K562 (cell line): Measurements from ENCODE around the gene PFAS. TPM values are rescaled to one million over a fixed set of nuclear protein-coding genes. Genes with fewer than 3 reads are reported as not detected.

Experiments
- CEBPG ChIP-seq, 3 experiments: fragments of 200-800 bp in 1 of 3; sonication (Bioruptor generic) in 1 of 3; sonication (generic) in 1 of 3; formaldehyde crosslinking in 1 of 3; IDR thresholded peaks in 2 of 3; conservative IDR thresholded peaks in 1 of 3; 2 replicates each; pipeline versions ENCODE4 v1.6.1 to v1.8.0; 2016 to 2022; ENCODE audit warnings: missing compliant biosample characterization in 2 of 3, missing genetic modification characterization in 2 of 3, mild to moderate bottlenecking in 1 of 3, missing genetic modification reagents in 1 of 3
- RAD51 ChIP-seq: fragments of 450-650 bp; IDR thresholded peaks from 2 replicates; pipeline ENCODE4 v1.7.1; 2016; ENCODE audit warnings: low read depth, mild to moderate bottlenecking, borderline replicate concordance
- SNRNP70 ChIP-seq: fragments of 200-400 bp; formaldehyde crosslinking; optimal IDR thresholded peaks from 2 replicates; pipeline ENCODE3; 2017; ENCODE audit warnings: low read depth, low read length
- TBL1XR1 ChIP-seq, 2 experiments: IDR thresholded peaks; 2 replicates each; pipeline ENCODE4 v1.6.1; 2012; ENCODE audit warnings: improper control_type of control experiment in 2 of 2, low read length in 2 of 2, mild to moderate bottlenecking in 1 of 2
- ZBTB8A ChIP-seq: fragments of 450-650 bp; IDR thresholded peaks from 2 replicates; pipeline ENCODE4 v1.6.1; 2018; ENCODE audit warnings: mild to moderate bottlenecking, moderate library complexity; ENCODE audit not compliant: partially characterized antibody
- ZNF76 ChIP-seq: fragments of 250-450 bp; sonication (Bioruptor Pico); IDR thresholded peaks from 2 replicates; pipeline ENCODE4 v1.4.0; 2020; ENCODE audit warnings: mild to moderate bottlenecking, moderate library complexity, borderline replicate concordance
- ZNF79 ChIP-seq: fragments of 250-450 bp; sonication (Bioruptor Pico); IDR thresholded peaks from 2 replicates; pipeline ENCODE4 v1.4.0; 2020; ENCODE audit warnings: low read depth, mild to moderate bottlenecking, moderate library complexity
- polyA plus RNA-seq, 8 experiments: library from polyadenylated mRNA; depleted of rRNA in 4 of 8; stranded (reverse) in 5 of 8; unstranded in 3 of 8; fragments of >200 nt; fragmentation: Nextera tagmentation in 2 of 8; fragmentation: Illumina TruSeq in 1 of 8; extraction: Ambion mirVana in 2 of 8; extraction: Trizol in 1 of 8; gene quantifications; 2 replicates each; pipeline versions ENCODE4 v1.2.1 to v1.2.3, GENCODE V29; 2011 to 2014; ENCODE audit warnings: inconsistent platforms in 1 of 8, missing spikeins in 1 of 8
- total RNA-seq, 7 experiments: library from RNA; depleted of rRNA in 6 of 7; stranded (reverse); fragments of >200 nt in 6 of 7; fragmentation: Illumina TruSeq in 2 of 7; extraction: Trizol in 2 of 7; gene quantifications; 2 replicates each; pipeline versions ENCODE4 v1.2.1 to v1.2.3, GENCODE V29; 2011 to 2021; ENCODE audit warnings: low replicate concordance in 1 of 7
- TF ChIP-seq, protein P1 (sequence below): sonication (generic); formaldehyde crosslinking; IDR thresholded peaks from 2 replicates; pipeline ENCODE4 v1.8.1; 2023; ENCODE audit warnings: mild to moderate bottlenecking, missing genetic modification reagents
- TF ChIP-seq, protein P2 (sequence below): fragments of 250-450 bp; sonication (Bioruptor Pico); IDR thresholded peaks from 2 replicates; pipeline ENCODE4 v1.5.0; 2020; ENCODE audit warnings: mild to moderate bottlenecking
- TF ChIP-seq, protein P3 (sequence below): IDR thresholded peaks from 2 replicates; pipeline ENCODE4 v1.6.1; 2012; ENCODE audit warnings: low read depth, low read length, improper control_type of control experiment, borderline replicate concordance
- TF ChIP-seq, protein P4 (sequence below): fragments of 250-450 bp; sonication (Bioruptor Pico); IDR thresholded peaks from 2 replicates; pipeline ENCODE4 v1.8.0; 2021; ENCODE audit warnings: borderline replicate concordance, mild to moderate bottlenecking, moderate library complexity; ENCODE audit not compliant: poor library complexity, severe bottlenecking
- TF ChIP-seq, protein P5 (sequence below): sonication (generic); formaldehyde crosslinking; IDR thresholded peaks from 2 replicates; pipeline ENCODE4 v1.8.1; 2023; ENCODE audit warnings: mild to moderate bottlenecking, missing genetic modification reagents, moderate library complexity
- TF ChIP-seq, protein P6 (sequence below), 2 experiments: IDR thresholded peaks in 1 of 2; conservative IDR thresholded peaks in 1 of 2; 2 replicates each; pipeline ENCODE4 v1.6.1; 2016; ENCODE audit warnings: low read depth in 2 of 2, mild to moderate bottlenecking in 1 of 2, missing compliant biosample characterization in 1 of 2, missing genetic modification characterization in 1 of 2, moderate library complexity in 1 of 2

PFAS gene
- total and polyA plus RNA-seq, 9 of the 15 experiments (the other 6 are each of a cell fraction or from before 2014, with no cell fraction given): 11.6 to 131 (median 43.9) TPM

DNA sequence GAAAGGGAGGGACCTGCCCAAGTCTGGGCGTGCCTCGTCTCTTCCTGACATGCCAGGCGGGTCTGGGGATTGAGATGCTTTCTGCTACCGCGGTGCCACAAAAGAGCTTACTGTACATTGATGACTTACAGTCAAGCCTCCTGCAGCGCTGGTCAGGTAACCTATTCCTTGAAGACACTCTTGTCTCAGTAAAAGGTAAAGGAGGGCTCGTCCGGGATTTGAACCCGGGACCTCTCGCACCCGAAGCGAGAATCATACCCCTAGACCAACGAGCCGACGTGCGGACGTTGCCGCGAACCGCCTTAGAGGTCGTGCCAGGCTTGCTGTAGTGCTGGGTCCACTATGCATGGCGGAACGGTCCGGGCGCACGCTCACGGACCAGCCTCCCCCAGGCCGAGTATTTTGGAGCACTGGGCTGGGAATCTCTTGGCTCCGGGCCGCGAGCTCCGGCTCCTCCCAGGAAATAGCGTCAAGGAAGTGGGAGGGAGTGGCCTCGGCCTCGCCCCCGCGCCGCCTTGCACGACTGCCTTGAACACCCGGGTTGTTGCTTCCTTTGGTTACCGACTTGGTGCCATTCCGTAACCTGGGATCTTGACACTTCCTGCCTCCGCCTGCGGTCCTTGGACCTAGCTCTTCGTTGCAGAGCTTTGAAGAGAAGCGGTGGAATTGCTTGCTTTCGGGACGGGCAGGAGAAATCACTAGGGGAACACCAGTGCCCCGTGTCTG, 26.3 kb upstream of the PFAS start (continued):
- TF ChIP-seq, protein P1, sequence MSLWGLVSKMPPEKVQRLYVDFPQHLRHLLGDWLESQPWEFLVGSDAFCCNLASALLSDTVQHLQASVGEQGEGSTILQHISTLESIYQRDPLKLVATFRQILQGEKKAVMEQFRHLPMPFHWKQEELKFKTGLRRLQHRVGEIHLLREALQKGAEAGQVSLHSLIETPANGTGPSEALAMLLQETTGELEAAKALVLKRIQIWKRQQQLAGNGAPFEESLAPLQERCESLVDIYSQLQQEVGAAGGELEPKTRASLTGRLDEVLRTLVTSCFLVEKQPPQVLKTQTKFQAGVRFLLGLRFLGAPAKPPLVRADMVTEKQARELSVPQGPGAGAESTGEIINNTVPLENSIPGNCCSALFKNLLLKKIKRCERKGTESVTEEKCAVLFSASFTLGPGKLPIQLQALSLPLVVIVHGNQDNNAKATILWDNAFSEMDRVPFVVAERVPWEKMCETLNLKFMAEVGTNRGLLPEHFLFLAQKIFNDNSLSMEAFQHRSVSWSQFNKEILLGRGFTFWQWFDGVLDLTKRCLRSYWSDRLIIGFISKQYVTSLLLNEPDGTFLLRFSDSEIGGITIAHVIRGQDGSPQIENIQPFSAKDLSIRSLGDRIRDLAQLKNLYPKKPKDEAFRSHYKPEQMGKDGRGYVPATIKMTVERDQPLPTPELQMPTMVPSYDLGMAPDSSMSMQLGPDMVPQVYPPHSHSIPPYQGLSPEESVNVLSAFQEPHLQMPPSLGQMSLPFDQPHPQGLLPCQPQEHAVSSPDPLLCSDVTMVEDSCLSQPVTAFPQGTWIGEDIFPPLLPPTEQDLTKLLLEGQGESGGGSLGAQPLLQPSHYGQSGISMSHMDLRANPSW (CRISPR knock-in tag): no peak
- TF ChIP-seq, protein P2, sequence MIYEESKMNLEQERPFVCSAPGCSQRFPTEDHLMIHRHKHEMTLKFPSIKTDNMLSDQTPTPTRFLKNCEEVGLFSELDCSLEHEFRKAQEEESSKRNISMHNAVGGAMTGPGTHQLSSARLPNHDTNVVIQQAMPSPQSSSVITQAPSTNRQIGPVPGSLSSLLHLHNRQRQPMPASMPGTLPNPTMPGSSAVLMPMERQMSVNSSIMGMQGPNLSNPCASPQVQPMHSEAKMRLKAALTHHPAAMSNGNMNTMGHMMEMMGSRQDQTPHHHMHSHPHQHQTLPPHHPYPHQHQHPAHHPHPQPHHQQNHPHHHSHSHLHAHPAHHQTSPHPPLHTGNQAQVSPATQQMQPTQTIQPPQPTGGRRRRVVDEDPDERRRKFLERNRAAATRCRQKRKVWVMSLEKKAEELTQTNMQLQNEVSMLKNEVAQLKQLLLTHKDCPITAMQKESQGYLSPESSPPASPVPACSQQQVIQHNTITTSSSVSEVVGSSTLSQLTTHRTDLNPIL (CRISPR knock-in tag): no peak
- TF ChIP-seq TBL1XR1 (IDR thresholded peaks at IDR 0.05; ENCODE audit: low read length in 2 of 2): peak in 1 of 2 experiments; percentile 59; a peak in 1 of 4 replicates
- no peak; the same call in 1 of the 2 replicates for TF ChIP-seq ZNF76
- no peak for TF ChIP-seq RAD51
- TF ChIP-seq, protein P3, sequence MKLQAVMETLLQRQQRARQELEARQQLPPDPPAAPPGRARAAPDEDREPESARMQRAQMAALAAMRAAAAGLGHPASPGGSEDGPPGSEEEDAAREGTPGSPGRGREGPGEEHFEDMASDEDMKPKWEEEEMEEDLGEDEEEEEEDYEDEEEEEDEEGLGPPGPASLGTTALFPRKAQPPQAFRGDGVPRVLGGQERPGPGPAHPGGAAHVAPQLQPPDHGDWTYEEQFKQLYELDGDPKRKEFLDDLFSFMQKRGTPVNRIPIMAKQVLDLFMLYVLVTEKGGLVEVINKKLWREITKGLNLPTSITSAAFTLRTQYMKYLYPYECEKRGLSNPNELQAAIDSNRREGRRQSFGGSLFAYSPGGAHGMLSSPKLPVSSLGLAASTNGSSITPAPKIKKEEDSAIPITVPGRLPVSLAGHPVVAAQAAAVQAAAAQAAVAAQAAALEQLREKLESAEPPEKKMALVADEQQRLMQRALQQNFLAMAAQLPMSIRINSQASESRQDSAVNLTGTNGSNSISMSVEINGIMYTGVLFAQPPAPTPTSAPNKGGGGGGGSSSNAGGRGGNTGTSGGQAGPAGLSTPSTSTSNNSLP: no peak
- peak; percentile 66 for TF ChIP-seq ZBTB8A
- no peak for TF ChIP-seq SNRNP70
- TF ChIP-seq, protein P4, sequence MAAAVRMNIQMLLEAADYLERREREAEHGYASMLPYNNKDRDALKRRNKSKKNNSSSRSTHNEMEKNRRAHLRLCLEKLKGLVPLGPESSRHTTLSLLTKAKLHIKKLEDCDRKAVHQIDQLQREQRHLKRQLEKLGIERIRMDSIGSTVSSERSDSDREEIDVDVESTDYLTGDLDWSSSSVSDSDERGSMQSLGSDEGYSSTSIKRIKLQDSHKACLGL: no peak
- TF ChIP-seq, protein P5, sequence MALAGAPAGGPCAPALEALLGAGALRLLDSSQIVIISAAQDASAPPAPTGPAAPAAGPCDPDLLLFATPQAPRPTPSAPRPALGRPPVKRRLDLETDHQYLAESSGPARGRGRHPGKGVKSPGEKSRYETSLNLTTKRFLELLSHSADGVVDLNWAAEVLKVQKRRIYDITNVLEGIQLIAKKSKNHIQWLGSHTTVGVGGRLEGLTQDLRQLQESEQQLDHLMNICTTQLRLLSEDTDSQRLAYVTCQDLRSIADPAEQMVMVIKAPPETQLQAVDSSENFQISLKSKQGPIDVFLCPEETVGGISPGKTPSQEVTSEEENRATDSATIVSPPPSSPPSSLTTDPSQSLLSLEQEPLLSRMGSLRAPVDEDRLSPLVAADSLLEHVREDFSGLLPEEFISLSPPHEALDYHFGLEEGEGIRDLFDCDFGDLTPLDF: no peak
- TF ChIP-seq CEBPG (CRISPR knock-in tag; IDR thresholded peaks at IDR 0.05): no peak; the same call in 1 of the 2 replicates
- TF ChIP-seq CEBPG (tag; conservative IDR thresholded peaks at IDR 0.05 in 1 of 2, IDR thresholded peaks at IDR 0.05 in 1 of 2): no peak
- TF ChIP-seq ZNF79 (CRISPR knock-in tag): no peak
- TF ChIP-seq, protein P6, sequence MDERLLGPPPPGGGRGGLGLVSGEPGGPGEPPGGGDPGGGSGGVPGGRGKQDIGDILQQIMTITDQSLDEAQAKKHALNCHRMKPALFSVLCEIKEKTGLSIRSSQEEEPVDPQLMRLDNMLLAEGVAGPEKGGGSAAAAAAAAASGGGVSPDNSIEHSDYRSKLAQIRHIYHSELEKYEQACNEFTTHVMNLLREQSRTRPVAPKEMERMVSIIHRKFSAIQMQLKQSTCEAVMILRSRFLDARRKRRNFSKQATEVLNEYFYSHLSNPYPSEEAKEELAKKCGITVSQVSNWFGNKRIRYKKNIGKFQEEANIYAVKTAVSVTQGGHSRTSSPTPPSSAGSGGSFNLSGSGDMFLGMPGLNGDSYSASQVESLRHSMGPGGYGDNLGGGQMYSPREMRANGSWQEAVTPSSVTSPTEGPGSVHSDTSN (CRISPR knock-in tag; IDR thresholded peaks at IDR 0.05; ENCODE audit: low read depth): no peak
- TF ChIP-seq, protein P6 (tag; conservative IDR thresholded peaks at IDR 0.05; ENCODE audit: low read depth): no peak
